Measurements from ENCODE around the gene PDE2A. TPM values are rescaled to one million over a fixed set of nuclear protein-coding genes. Genes with fewer than 3 reads are reported as not detected.
A peak's percentile ranks its signal among the peaks of the same experiment; 100 is the strongest.

PDE2A gene
- total and polyA plus RNA-seq, 10 of the 15 experiments (the other 5 are each of a cell fraction or from before 2014, with no cell fraction given): 0.06 to 0.15 (median 0.11) TPM; not detected in 6

DNA sequence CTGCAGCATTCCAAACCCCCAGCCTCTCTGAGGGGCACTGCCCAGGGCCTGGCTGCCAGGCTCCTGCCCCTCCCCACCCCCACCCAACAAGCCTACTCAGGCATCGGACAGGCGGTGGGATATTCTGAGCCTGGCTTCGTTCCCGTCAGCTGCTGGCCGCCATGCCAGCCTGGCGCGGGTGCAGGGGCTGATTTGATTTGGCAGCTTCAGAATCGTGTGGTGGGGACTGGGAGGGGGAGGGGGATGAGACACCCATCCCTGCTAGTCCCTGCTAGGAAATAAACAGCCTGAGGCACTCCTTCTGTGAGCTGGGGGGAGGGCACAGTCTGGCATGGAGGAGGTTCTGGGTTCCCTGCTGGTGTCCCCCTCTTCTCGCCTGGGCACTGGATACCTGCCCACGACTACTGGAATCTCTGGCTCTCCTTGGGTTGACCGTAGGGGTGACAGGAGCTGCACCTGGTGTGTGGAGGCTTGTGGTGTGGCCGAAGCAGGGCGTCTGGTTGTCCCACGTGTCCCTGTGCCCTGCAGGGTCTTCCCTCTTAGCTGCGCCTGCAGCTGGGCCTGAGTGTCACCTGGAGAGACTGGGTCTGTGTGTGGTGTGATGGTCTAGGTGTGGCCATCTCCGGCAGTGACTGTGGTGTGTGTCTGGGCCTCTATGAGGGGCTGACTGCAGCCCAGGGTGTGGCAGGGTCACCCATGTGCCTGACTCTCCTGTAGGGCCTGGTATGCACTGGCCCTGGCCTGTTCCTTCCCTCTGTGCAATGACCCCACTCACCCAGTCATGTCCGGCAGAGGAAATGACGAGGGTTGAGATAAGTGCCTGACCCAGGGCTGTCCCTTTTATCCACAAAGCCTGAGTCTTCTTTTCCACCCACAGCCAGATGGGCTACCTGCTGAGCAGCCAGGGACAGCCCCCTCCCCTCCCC lies 42.2 kb downstream of the PDE2A start (continued):
- TF ChIP-seq, protein P1, sequence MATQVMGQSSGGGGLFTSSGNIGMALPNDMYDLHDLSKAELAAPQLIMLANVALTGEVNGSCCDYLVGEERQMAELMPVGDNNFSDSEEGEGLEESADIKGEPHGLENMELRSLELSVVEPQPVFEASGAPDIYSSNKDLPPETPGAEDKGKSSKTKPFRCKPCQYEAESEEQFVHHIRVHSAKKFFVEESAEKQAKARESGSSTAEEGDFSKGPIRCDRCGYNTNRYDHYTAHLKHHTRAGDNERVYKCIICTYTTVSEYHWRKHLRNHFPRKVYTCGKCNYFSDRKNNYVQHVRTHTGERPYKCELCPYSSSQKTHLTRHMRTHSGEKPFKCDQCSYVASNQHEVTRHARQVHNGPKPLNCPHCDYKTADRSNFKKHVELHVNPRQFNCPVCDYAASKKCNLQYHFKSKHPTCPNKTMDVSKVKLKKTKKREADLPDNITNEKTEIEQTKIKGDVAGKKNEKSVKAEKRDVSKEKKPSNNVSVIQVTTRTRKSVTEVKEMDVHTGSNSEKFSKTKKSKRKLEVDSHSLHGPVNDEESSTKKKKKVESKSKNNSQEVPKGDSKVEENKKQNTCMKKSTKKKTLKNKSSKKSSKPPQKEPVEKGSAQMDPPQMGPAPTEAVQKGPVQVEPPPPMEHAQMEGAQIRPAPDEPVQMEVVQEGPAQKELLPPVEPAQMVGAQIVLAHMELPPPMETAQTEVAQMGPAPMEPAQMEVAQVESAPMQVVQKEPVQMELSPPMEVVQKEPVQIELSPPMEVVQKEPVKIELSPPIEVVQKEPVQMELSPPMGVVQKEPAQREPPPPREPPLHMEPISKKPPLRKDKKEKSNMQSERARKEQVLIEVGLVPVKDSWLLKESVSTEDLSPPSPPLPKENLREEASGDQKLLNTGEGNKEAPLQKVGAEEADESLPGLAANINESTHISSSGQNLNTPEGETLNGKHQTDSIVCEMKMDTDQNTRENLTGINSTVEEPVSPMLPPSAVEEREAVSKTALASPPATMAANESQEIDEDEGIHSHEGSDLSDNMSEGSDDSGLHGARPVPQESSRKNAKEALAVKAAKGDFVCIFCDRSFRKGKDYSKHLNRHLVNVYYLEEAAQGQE (IDR thresholded peaks at IDR 0.05; ENCODE audit: low read depth, low read length): no peak
- TF ChIP-seq NR2C2 (IDR thresholded peaks at IDR 0.05; ENCODE audit: borderline replicate concordance, control insufficient read depth, insufficient read length, low read depth) (no peak), KAT2A (conservative IDR thresholded peaks at IDR 0.05; ENCODE audit: control insufficient read depth, low read depth, low read length) (no peak), GABPA (IDR thresholded peaks at IDR 0.05; ENCODE audit: low read depth) (no peak)

DNA sequence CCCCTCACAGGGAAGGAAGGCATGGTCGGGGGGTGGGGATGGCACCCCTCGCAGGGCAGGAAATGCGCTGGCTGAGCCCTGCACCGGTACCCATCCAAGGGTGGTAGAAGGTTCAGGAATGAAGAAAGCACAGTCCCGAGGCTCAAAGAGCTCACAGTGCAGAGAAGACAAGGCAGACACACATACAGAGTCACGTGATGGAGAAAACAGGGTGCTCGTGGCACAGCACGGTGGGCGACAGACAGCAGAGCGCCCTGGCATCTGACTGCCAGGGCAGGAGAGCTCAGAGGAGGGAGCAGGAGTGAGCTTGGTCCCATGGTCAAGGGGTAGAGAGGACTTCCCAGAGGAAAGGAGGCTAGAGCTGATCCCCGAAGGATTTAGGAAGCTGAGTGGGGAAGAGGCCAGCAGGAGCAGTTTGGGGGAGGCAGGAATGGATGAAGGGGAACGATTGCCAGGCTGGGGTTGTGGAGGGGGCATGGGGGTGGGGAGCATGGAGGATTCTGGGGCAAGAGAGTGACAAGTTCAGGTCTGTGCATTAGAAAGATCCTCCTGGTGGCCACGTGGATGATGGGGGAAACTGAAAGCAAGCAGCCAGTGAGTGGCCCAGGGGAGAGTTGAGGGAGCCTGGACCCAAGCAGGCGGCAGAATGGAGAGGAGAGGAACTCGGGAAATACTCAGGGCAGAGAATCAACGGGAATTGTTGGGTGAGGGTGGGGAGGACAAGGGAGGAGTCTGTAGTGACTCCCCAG lies 43.9 kb downstream of the PDE2A start:
- TF ChIP-seq JUNB (IDR thresholded peaks at IDR 0.05) (no peak), BHLHE40 (IDR thresholded peaks at IDR 0.05; ENCODE audit: borderline replicate concordance in 1 of 2, low read depth in 2 of 2, low read length in 1 of 2) (peak in 1 of 2 experiments; percentile 30; a peak in 1 of 4 replicates)
- TF ChIP-seq, protein P2, sequence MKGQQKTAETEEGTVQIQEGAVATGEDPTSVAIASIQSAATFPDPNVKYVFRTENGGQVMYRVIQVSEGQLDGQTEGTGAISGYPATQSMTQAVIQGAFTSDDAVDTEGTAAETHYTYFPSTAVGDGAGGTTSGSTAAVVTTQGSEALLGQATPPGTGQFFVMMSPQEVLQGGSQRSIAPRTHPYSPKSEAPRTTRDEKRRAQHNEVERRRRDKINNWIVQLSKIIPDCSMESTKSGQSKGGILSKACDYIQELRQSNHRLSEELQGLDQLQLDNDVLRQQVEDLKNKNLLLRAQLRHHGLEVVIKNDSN (IDR thresholded peaks at IDR 0.05; ENCODE audit: borderline replicate concordance, extremely low read length, insufficient read depth, low read depth, low read length): peak; percentile 55
- in situ Hi-C loops (cut with MboI) (no loop called here), intact Hi-C loops (cut with micrococcal nuclease; ENCODE audit: unreplicated experiment) (no loop called here)
- no peaks in the 10 kb centered on the region for H3K36me3 ChIP-seq (ENCODE audit: control insufficient read depth in 2 of 2, insufficient read depth in 2 of 2, low read length in 1 of 2)
- ChIA-PET SMC1A (ENCODE audit: uncharacterized antibody, unreplicated experiment) (no interaction called here), RAD21 (ENCODE audit: unreplicated experiment) (no interaction called here), CTCF (interaction anchor here (1.5 kb wide), 1 partner anchor 44 kb away, joined by 4 read pairs; no protein-coding TSS in a partner anchor), POLR2A (no interaction called here)
- 35% methylated on average over 14 of the region's 16 CpGs for WGBS (ENCODE audit: insufficient coverage, insufficient replicate concordance, low lambda C conversion rate, missing lambda C conversion rate)
- H2AFZ ChIP-seq (ENCODE audit: control insufficient read depth, low read depth, low read length): no peak overlapping the region
- no peaks in the 10 kb centered on the region for H3K9me3 ChIP-seq (replicated peaks; ENCODE audit: control insufficient read depth, insufficient read depth, low read length)
- H3K4me3 ChIP-seq: no peak overlapping the region
- FAIRE-seq (no peak), ATAC-seq (peak; percentile 67), DNase-seq (ENCODE audit: low read depth, low spot score) (no peak)
- H3K27ac ChIP-seq (ENCODE audit: control insufficient read depth, insufficient read depth): no peak overlapping the region
- no peaks in the 10 kb centered on the region for H3K79me2 ChIP-seq (ENCODE audit: control insufficient read depth, insufficient read depth, low read length)
- BruUV-seq (replicated peaks): no TSS peak
- no peak overlapping the region for H3K9ac ChIP-seq (ENCODE audit: control insufficient read depth, insufficient read depth, low read length)
- H4K20me1 ChIP-seq (ENCODE audit: control insufficient read depth, insufficient read depth): no peaks in the 10 kb centered on the region
- H3K4me1 ChIP-seq (ENCODE audit: control insufficient read depth, insufficient read depth, low read length): no peaks in the 10 kb centered on the region
- no peak overlapping the region for H3K4me2 ChIP-seq (ENCODE audit: control insufficient read depth, insufficient read depth)
- peaks cover 0 to 2% of the 10 kb centered on the region in 2 experiments; a peak in 3 of 4 replicates for H3K27me3 ChIP-seq (replicated peaks in 1 of 2; ENCODE audit: control insufficient read depth in 2 of 2, insufficient read depth in 2 of 2, low read length in 1 of 2)
